Mesothelial cell of epicardium (in vitro differentiated cells): ENCODE results near the gene ZIC2. TPM values are rescaled to one million over a fixed set of nuclear protein-coding genes. Genes with fewer than 3 reads are reported as not detected.
"Not testable (repeated sequence)": the region's sequence is repeated elsewhere in the genome, so short reads cannot be mapped to it uniquely, and the experiment has no call there.

Experiments
- DNase-seq, 2 experiments: peaks; one replicate each; pipeline ENCODE4 v3.0.0; 2021; ENCODE audit warnings: low spot score in 2 of 2; ENCODE audit not compliant: unreplicated experiment in 2 of 2
- H3K27ac Mint-ChIP-seq: 2 replicates; pipeline ENCODE4 v1.8.0; 2021; ENCODE audit warnings: mixed read lengths
- H3K27me3 Mint-ChIP-seq: 2 replicates; pipeline ENCODE4 v1.8.0; 2021; ENCODE audit warnings: low read depth, mixed read lengths
- H3K36me3 Mint-ChIP-seq: 2 replicates; pipeline ENCODE4 v1.8.0; 2021; ENCODE audit warnings: mixed read lengths
- H3K4me1 Mint-ChIP-seq: 2 replicates; pipeline ENCODE4 v1.8.0; 2021; ENCODE audit warnings: mixed read lengths
- H3K4me3 Mint-ChIP-seq: 2 replicates; pipeline ENCODE4 v1.8.0; 2021; ENCODE audit warnings: mild to moderate bottlenecking, moderate library complexity, mixed read lengths
- H3K9me3 Mint-ChIP-seq: 2 replicates; pipeline ENCODE4 v1.8.0; 2021; ENCODE audit warnings: mixed read lengths
- CTCF ChIP-seq: fragments of 200-600 bp; sonication (generic); IDR thresholded peaks from one replicate; pipeline ENCODE4 v1.5.0; 2021; ENCODE audit warnings: antibody characterized with exemption; ENCODE audit not compliant: unreplicated experiment
- total RNA-seq: library from RNA; stranded (reverse); gene quantifications from 3 replicates; pipeline ENCODE4 v1.2.1, GENCODE V29; 2021

Gene ZIC2
- total RNA-seq, 1 donor from 2014 or later = not detected

- Mint-ChIP-seq H3K27ac (no peak overlapping the region), H3K9me3 (no peaks in the 10 kb centered on the region), H3K4me1 (peaks cover under 1% of the 10 kb centered on the region), H3K36me3 (no peaks in the 10 kb centered on the region), H3K27me3 (peaks cover 58% of the 10 kb centered on the region), H3K4me3 (no peak overlapping the region)
- TF ChIP-seq CTCF = no peak
- DNase-seq = no peak
These were observed 37.5 kb upstream of the ZIC2 start for GRCh38 chr13:99944102-99944501.

- H3K36me3 Mint-ChIP-seq = no peaks in the 10 kb centered on the region
- H3K4me3 Mint-ChIP-seq = no peak overlapping the region
- H3K27me3 Mint-ChIP-seq = peaks cover 59% of the 10 kb centered on the region
- H3K9me3 Mint-ChIP-seq = no peaks in the 10 kb centered on the region
- no peak for DNase-seq
- peaks cover 6% of the 10 kb centered on the region for H3K4me1 Mint-ChIP-seq
- H3K27ac Mint-ChIP-seq = no peak overlapping the region
- no peak for TF ChIP-seq CTCF
These were observed 37.0 kb upstream of the ZIC2 start for GRCh38 chr13:99944606-99945005.

- Mint-ChIP-seq H3K27me3 (peaks cover 65% of the 10 kb centered on the region), H3K4me1 (peaks cover 14% of the 10 kb centered on the region)
- not testable (repeated sequence) for H3K4me3 Mint-ChIP-seq, H3K36me3 Mint-ChIP-seq, H3K27ac Mint-ChIP-seq, DNase-seq, H3K9me3 Mint-ChIP-seq
These were observed 36.1 kb upstream of the ZIC2 start for GRCh38 chr13:99945515-99945914.

GRCh38 chr13:99947666-99948065 lies 33.9 kb upstream of the ZIC2 start:
- H3K36me3 Mint-ChIP-seq = no peaks in the 10 kb centered on the region
- H3K4me1 Mint-ChIP-seq = peaks cover 15% of the 10 kb centered on the region
- no peak for TF ChIP-seq CTCF
- H3K9me3 Mint-ChIP-seq = no peaks in the 10 kb centered on the region
- no peak for DNase-seq
- no peak overlapping the region for H3K27ac Mint-ChIP-seq
- H3K27me3 Mint-ChIP-seq = peaks cover 74% of the 10 kb centered on the region
- no peak overlapping the region for H3K4me3 Mint-ChIP-seq

GRCh38 chr13:99948411-99948810 lies 33.2 kb upstream of the ZIC2 start:
- H3K4me1 Mint-ChIP-seq = peaks cover 15% of the 10 kb centered on the region
- H3K27me3 Mint-ChIP-seq = peaks cover 82% of the 10 kb centered on the region
- H3K27ac Mint-ChIP-seq = no peak overlapping the region
- no peak overlapping the region for H3K4me3 Mint-ChIP-seq
- TF ChIP-seq CTCF = no peak
- H3K9me3 Mint-ChIP-seq = no peaks in the 10 kb centered on the region
- no peaks in the 10 kb centered on the region for H3K36me3 Mint-ChIP-seq
- no peak for DNase-seq

GRCh38 chr13:99948907-99949678 lies 32.5 kb upstream of the ZIC2 start:
- Mint-ChIP-seq H3K4me1 (peaks cover 15% of the 10 kb centered on the region), H3K9me3 (no peaks in the 10 kb centered on the region), H3K27me3 (peaks cover 84% of the 10 kb centered on the region), H3K4me3 (no peak overlapping the region), H3K27ac (no peak overlapping the region), H3K36me3 (no peaks in the 10 kb centered on the region)
- no peak for DNase-seq
- TF ChIP-seq CTCF = no peak
